ENCODE measurements around the gene ATP8B1.

The ATP8B1 gene

DNA sequence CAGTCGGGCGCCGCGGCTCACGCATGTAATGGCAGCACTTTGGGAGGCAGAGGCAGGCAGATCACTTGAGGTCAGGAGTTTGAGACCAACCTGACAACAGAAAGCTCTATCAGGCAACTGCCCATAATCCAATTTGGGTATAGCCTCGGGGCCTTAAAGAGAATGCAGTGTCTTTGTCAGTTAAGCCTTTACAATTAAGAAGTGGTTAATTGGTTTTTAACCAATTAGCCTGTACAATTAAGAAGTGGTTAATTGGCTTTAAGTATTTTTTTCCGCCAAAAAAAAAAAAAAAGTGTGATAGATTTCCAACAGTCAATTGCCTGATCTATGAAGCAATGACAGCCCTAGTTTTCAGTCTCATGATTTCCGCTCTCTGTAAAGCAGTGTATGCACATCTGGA, 106.8 kb downstream of the ATP8B1 start:
- TF ChIP-seq CTCF (conservative IDR thresholded peaks at IDR 0.05; ENCODE audit: low read length): no peak
- DNase-seq (ENCODE audit: low read depth): no peak
- H3K4me3 ChIP-seq (ENCODE audit: low read length): no peak overlapping the region

DNA sequence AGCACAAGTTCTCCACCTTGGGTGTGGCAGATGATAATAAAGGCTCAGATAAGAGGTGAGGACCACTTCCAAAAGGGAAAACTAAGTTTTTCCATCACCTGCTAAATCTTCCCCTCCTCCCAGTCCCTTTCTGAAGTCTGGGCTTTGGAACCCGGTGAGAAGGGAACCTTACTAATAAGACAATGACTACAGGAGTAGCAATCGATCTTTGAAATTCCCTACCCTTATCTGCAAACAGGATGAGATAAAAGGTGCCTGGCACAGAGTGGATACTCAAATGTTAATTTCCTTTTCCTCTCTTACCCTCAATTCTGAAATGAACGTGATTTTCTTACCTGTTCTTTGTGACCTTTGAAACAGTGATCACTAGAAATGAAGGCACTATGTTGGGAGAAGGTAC, 111.8 kb downstream of the ATP8B1 start:
- no peak for TF ChIP-seq CTCF (conservative IDR thresholded peaks at IDR 0.05; ENCODE audit: low read length)

DNA sequence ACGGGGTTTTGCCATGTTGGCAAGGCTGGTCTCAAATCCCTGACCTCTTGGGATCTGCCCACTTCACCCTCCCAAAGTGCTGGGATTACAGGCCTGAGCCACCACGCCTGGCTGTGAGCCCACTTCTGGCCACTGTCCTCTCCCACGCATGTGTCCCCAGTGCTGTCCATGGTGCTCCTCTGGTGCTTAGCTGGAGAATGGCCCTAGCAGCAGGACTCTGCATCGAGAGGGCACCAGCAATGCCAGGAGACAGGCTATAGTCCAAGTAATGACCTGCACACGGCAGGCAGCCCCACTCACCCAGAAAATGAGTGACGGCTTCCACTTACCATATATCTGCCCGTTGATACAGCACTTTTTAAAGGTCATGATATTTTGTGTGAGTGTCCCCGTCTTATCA, 115.1 kb downstream of the ATP8B1 start:
- TF ChIP-seq CTCF (conservative IDR thresholded peaks at IDR 0.05; ENCODE audit: low read length): no peak
- H3K4me3 ChIP-seq (ENCODE audit: low read length): no peak overlapping the region
- DNase-seq (ENCODE audit: low read depth): no peak

More for the DNA sequence above, 111.8 kb downstream of the ATP8B1 start:
- H3K4me3 ChIP-seq (ENCODE audit: low read length): no peak overlapping the region
- DNase-seq (ENCODE audit: low read depth): no peak

- no peak for DNase-seq (ENCODE audit: low read depth)
- no peak overlapping the region for H3K4me3 ChIP-seq (ENCODE audit: low read length)
- no peak for TF ChIP-seq CTCF (conservative IDR thresholded peaks at IDR 0.05; ENCODE audit: low read length)
Measured at GRCh38 chr18:57683470-57683869, 119.6 kb downstream of the ATP8B1 start.

GRCh38 chr18:57677262-57678211, 125.6 kb downstream of the ATP8B1 start:
- TF ChIP-seq CTCF (conservative IDR thresholded peaks at IDR 0.05; ENCODE audit: low read length): no peak

DNA sequence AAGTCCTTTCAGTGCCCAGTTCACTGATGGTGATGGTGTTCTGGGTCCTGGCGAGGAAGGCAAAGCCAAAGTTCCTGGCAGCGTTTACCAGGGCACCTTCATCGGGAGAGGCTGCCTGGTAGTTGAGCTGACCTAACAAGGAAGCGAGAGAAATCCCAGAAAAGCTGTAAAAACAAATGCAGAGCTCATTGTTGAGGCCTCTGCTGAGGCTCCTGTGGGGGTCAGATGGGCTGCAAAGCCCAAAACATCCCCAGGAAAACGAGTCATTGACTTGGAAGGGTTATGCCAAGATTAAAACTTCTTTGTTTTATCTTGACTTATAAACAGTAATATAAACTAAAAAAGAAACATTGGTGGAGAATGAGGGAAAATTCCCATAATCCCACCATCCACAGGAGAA, 128.2 kb downstream of the ATP8B1 start:
- DNase-seq (ENCODE audit: low read depth): no peak
- H3K4me3 ChIP-seq (ENCODE audit: low read length): no peak overlapping the region
- TF ChIP-seq CTCF (conservative IDR thresholded peaks at IDR 0.05; ENCODE audit: low read length): no peak

More at GRCh38 chr18:57677262-57678211, 125.6 kb downstream of the ATP8B1 start:
- no peak overlapping the region for H3K4me3 ChIP-seq (ENCODE audit: low read length)
- DNase-seq (ENCODE audit: low read depth): no peak

DNA sequence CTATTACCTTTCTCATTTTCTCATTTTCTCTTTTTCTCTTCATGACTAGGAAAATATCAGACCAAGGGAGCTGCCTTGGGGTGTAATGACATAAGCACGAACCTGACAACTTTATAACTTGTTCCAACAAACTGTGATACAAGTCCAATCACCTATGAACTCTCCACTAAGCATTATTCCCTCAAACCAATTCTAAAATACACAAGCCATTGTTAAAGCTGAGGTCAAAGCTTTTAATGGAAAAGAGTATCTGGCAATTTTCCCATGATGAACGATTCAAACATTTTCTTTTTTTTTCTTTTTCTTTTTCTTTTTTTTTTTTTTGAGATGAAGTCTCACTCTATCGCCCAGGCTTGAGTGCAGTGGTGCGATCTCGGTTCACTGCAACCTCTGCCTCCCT, 133.1 kb downstream of the ATP8B1 start:
- H3K4me3 ChIP-seq (ENCODE audit: low read length): no peak overlapping the region
- DNase-seq (ENCODE audit: low read depth): no peak
- TF ChIP-seq CTCF (conservative IDR thresholded peaks at IDR 0.05; ENCODE audit: low read length): no peak

All from AG10803 (cell line).